Vagina (tissue), 2 donors: ENCODE measurements around the gene TDRD9.

Source experiments
- POLR2A ChIP-seq, 2 donors: fragments of 450-650 bp; IDR thresholded peaks; one replicate each; pipeline ENCODE4 v1.6.1; 2017; ENCODE audit warnings: antibody characterized with exemption in 2 of 2, mild to moderate bottlenecking in 2 of 2, moderate library complexity in 2 of 2
- TF ChIP-seq, protein P1 (sequence below), 3 experiments: fragments of 450-650 bp in 2 of 3; fragments of 200-600 bp in 1 of 3; sonication (generic) in 1 of 3; IDR thresholded peaks; one replicate each; pipeline ENCODE4 v1.5.1; 2017 to 2019; ENCODE audit warnings: antibody characterized with exemption in 3 of 3, mild to moderate bottlenecking in 2 of 3, moderate library complexity in 2 of 3

DNA sequence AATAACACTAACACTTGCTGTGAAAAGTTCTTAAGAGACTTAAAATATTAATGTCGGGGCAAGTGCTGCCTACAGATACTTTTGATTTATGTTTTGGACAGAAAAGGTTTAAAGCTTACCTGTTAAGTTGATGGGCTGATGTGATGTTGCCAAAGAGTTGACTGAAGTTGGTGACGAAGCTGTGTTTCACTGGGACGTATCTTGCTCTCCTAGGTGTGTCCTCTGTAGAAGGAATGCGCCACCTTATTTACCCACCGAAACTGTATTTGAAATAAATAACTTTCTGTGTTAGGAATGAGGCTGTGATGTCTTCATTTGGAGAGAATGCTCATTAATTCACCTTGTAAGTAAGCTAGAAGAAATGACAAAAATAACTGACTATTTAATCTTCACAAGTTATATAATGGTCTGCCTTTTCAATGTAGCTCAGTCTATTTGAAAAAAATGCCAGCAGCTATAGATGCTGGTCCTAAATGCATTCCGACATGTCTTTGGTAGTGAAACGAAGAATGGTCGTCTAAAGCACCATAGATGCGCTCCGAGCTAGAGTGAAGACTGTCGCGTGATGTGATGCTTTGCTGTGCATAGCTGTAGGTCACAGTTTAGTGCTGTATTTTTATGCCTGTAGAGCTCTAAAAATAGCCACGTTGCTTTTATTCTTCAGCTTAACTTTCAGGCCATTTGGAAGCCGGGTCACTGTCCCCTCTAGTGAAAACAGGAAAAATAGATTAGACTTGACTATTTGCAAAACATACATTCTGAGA is 13.9 kb downstream of the TDRD9 start, which contains the start of gene RD3L:
- TF ChIP-seq POLR2A (IDR thresholded peaks at IDR 0.05): no peak
- TF ChIP-seq, protein P1, sequence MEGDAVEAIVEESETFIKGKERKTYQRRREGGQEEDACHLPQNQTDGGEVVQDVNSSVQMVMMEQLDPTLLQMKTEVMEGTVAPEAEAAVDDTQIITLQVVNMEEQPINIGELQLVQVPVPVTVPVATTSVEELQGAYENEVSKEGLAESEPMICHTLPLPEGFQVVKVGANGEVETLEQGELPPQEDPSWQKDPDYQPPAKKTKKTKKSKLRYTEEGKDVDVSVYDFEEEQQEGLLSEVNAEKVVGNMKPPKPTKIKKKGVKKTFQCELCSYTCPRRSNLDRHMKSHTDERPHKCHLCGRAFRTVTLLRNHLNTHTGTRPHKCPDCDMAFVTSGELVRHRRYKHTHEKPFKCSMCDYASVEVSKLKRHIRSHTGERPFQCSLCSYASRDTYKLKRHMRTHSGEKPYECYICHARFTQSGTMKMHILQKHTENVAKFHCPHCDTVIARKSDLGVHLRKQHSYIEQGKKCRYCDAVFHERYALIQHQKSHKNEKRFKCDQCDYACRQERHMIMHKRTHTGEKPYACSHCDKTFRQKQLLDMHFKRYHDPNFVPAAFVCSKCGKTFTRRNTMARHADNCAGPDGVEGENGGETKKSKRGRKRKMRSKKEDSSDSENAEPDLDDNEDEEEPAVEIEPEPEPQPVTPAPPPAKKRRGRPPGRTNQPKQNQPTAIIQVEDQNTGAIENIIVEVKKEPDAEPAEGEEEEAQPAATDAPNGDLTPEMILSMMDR (IDR thresholded peaks at IDR 0.05): no peak
